ENCODE data around the gene TFPI2. TPM values are rescaled to one million over a fixed set of nuclear protein-coding genes. Genes with fewer than 3 reads are reported as not detected.

TFPI2 gene
- total RNA-seq, 1 experiment from 2014 or later, result not detected

DNA sequence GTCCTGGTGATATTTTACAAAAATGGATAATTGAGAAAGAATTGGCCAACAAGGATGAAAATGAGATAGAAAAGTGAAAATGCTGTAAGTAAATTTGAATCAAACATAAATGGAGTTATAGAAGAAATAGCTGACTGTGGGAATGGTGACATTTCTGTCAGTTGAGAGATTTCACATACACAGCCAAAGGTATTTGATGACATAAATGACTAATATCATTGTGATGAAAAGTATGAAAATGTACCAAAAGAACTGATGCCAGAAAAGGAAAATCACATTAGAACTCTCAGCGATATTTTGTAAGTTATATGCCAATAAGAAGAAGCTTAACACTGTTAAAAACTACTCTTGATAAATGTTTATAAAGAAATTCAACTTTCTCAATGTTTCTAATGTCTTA is 54.9 kb downstream of the TFPI2 start:
- peaks cover 14% of the 10 kb centered on the region for H3K4me1 Mint-ChIP-seq (ENCODE audit: insufficient read depth, unreplicated experiment)
- intact Hi-C loops (cut with micrococcal nuclease), result no loop called here
- no TSS peak for BruUV-seq (replicated peaks)
- TF ChIP-seq, protein P1, sequence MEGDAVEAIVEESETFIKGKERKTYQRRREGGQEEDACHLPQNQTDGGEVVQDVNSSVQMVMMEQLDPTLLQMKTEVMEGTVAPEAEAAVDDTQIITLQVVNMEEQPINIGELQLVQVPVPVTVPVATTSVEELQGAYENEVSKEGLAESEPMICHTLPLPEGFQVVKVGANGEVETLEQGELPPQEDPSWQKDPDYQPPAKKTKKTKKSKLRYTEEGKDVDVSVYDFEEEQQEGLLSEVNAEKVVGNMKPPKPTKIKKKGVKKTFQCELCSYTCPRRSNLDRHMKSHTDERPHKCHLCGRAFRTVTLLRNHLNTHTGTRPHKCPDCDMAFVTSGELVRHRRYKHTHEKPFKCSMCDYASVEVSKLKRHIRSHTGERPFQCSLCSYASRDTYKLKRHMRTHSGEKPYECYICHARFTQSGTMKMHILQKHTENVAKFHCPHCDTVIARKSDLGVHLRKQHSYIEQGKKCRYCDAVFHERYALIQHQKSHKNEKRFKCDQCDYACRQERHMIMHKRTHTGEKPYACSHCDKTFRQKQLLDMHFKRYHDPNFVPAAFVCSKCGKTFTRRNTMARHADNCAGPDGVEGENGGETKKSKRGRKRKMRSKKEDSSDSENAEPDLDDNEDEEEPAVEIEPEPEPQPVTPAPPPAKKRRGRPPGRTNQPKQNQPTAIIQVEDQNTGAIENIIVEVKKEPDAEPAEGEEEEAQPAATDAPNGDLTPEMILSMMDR (IDR thresholded peaks at IDR 0.05; ENCODE audit: unreplicated experiment), result no peak
- H3K27ac Mint-ChIP-seq (ENCODE audit: low read depth, unreplicated experiment), result no peak overlapping the region
- CTCF ChIA-PET, result interaction anchor here (1.2 kb wide), 1 partner anchor 252 kb away, joined by 3 read pairs; no protein-coding TSS in a partner anchor
- no peaks in the 10 kb centered on the region for H3K9me3 Mint-ChIP-seq (ENCODE audit: unreplicated experiment)
- POLR2A ChIA-PET, result no interaction called here
- DNase-seq (ENCODE audit: unreplicated experiment), result no peak
- no peak overlapping the region for H3K4me3 Mint-ChIP-seq (ENCODE audit: unreplicated experiment)
- no peaks in the 10 kb centered on the region for H3K36me3 Mint-ChIP-seq (ENCODE audit: insufficient read depth, unreplicated experiment)
- H3K27me3 Mint-ChIP-seq (ENCODE audit: insufficient read depth, unreplicated experiment), result no peaks in the 10 kb centered on the region

Other genes with a start within 250 kb of the TFPI2 start
- not detected in 2 replicates for gene GNGT1, start 15.8 kb upstream of the TFPI2 start, total RNA-seq (2022)
- gene GNG11, start 31.0 kb upstream of the TFPI2 start, total RNA-seq (2022), result 3.9 and 4.6 TPM in 2 replicates
- gene BET1, start 113.6 kb upstream of the TFPI2 start, total RNA-seq (2022), result 54.4 and 72.7 TPM in 2 replicates